B cell (primary cell): ENCODE measurements around the gene GFOD1. TPM values are rescaled to one million over a fixed set of nuclear protein-coding genes. Genes with fewer than 3 reads are reported as not detected.

Experiments
- ATAC-seq: fragments of 200-7000 bp; cut with Tn5 transposase; one replicate; pipeline ENCODE4 v1.10.0; 2021; ENCODE audit warnings: low read depth, mild to moderate bottlenecking, moderate number of reproducible peaks, moderate library complexity
- CTCF ChIA-PET: fragments of 350-600 bp; sonication (Branson Sonifier 250); formaldehyde crosslinking; loops from one replicate; lab custom pipeline; 2021; ENCODE audit warnings: antibody characterized with exemption, inconsistent platforms; lab: Charles Lee
- POLR2A ChIA-PET: fragments of 350-600 bp; sonication (Branson Sonifier 250); formaldehyde crosslinking; loops from one replicate; lab custom pipeline; 2021; ENCODE audit warnings: antibody characterized with exemption; lab: Charles Lee
- DNase-seq: peaks from one replicate; pipeline ENCODE4 v3.0.0; 2013
- H2AFZ ChIP-seq: 2 replicates; pipeline ENCODE4 v1.6.1; 2012; ENCODE audit warnings: mild to moderate bottlenecking, low read depth, low read length; ENCODE audit not compliant: insufficient read depth, poor library complexity, severe bottlenecking
- H3K27ac ChIP-seq, 2 donors: 1 replicate in 1 of 2; 2 replicates in 1 of 2; pipeline ENCODE4 v1.5.1; 2012 to 2013; ENCODE audit warnings: low read length in 2 of 2, mild to moderate bottlenecking in 2 of 2, moderate library complexity in 1 of 2
- H3K27me3 ChIP-seq, 4 experiments: fragments of 200-600 bp in 1 of 4; sonication (generic) in 1 of 4; replicated peaks in 1 of 4; 1 replicate in 2 of 4; 2 replicates in 2 of 4; pipeline versions ENCODE4 v1.6.1 to v1.7.0; 2013 to 2016; ENCODE audit warnings: low read length in 3 of 4, mild to moderate bottlenecking in 2 of 4, mixed read lengths in 1 of 4, moderate library complexity in 1 of 4; ENCODE audit not compliant: insufficient read depth in 4 of 4, control insufficient read depth in 3 of 4; ENCODE audit errors: control extremely low read depth in 1 of 4
- H3K36me3 ChIP-seq, 2 experiments: replicated peaks in 1 of 2; 1 replicate in 1 of 2; 2 replicates in 1 of 2; pipeline versions ENCODE4 v1.6.1 to v1.7.1; 2013; ENCODE audit warnings: low read length in 1 of 2; ENCODE audit not compliant: insufficient read depth in 2 of 2, control insufficient read depth in 1 of 2; ENCODE audit errors: control extremely low read depth in 1 of 2, extremely low read depth in 1 of 2
- H3K4me1 ChIP-seq, 2 donors: fragments of 200-600 bp in 1 of 2; sonication (generic) in 1 of 2; 1 replicate in 1 of 2; 2 replicates in 1 of 2; pipeline versions ENCODE4 v1.5.1 to v1.6.1; 2013 to 2017; ENCODE audit warnings: low read length in 2 of 2; ENCODE audit not compliant: control insufficient read depth in 2 of 2, insufficient read depth in 2 of 2
- H3K4me2 ChIP-seq: replicated peaks from 2 replicates; pipeline ENCODE3; 2012; ENCODE audit warnings: mild to moderate bottlenecking, low read depth, low read length; ENCODE audit not compliant: poor library complexity, severe bottlenecking
- H3K4me3 ChIP-seq, 5 experiments: fragments of 200-600 bp in 1 of 5; sonication (generic) in 1 of 5; 1 replicate in 3 of 5; 2 replicates in 2 of 5; pipeline versions ENCODE4 v1.5.1 to v1.7.0; 2011 to 2016; ENCODE audit warnings: low read length in 4 of 5, mild to moderate bottlenecking in 4 of 5, low read depth in 2 of 5, control low read depth in 1 of 5, moderate library complexity in 1 of 5; ENCODE audit not compliant: insufficient read depth in 1 of 5; ENCODE audit errors: control extremely low read depth in 1 of 5, extremely low read depth in 1 of 5
- H3K79me2 ChIP-seq: fragments of 200-600 bp; sonication (generic); one replicate; pipeline ENCODE4 v1.6.0; 2016; ENCODE audit warnings: low read length; ENCODE audit not compliant: control insufficient read depth, insufficient read depth
- H3K9ac ChIP-seq: fragments of 200-600 bp; sonication (generic); 2 replicates; pipeline ENCODE4 v1.6.1; 2017; ENCODE audit warnings: mild to moderate bottlenecking, low read length, moderate library complexity
- H3K9me3 ChIP-seq, 3 donors: one replicate each; pipeline versions ENCODE4 v1.6.1 to v1.7.1; 2013; ENCODE audit warnings: low read length in 2 of 3; ENCODE audit not compliant: control insufficient read depth in 2 of 3, insufficient read depth in 1 of 3; ENCODE audit errors: control extremely low read depth in 1 of 3
- H4K20me1 ChIP-seq: 2 replicates; pipeline ENCODE4 v1.6.0; 2012; ENCODE audit warnings: mild to moderate bottlenecking, low read length; ENCODE audit not compliant: insufficient read depth, control insufficient read depth, poor library complexity, severe bottlenecking
- H3K27ac Mint-ChIP-seq: one replicate; pipeline ENCODE4 v1.8.0; 2021; ENCODE audit warnings: mixed read lengths
- H3K27me3 Mint-ChIP-seq: one replicate; pipeline ENCODE4 v1.8.0; 2021; ENCODE audit warnings: mixed read lengths
- H3K4me1 Mint-ChIP-seq: one replicate; pipeline ENCODE4 v1.8.0; 2021; ENCODE audit warnings: mixed read lengths
- H3K4me3 Mint-ChIP-seq: one replicate; pipeline ENCODE4 v1.8.0; 2021; ENCODE audit warnings: mixed read lengths
- H3K9me3 Mint-ChIP-seq: one replicate; pipeline ENCODE4 v1.8.0; 2022; ENCODE audit warnings: mixed read lengths; ENCODE audit not compliant: insufficient read depth
- CTCF ChIP-seq: fragments of 200-600 bp; IDR thresholded peaks from one replicate; pipeline ENCODE4 v1.8.0; 2022; ENCODE audit warnings: antibody characterized with exemption, mild to moderate bottlenecking
- EZH2 ChIP-seq: IDR thresholded peaks from 2 replicates; pipeline ENCODE4 v1.6.1; 2012; ENCODE audit warnings: borderline replicate concordance, low read depth, mild to moderate bottlenecking, moderate library complexity, low read length; ENCODE audit not compliant: insufficient read depth, poor library complexity, severe bottlenecking
- WGBS: methylation state at CpG from one replicate; pipeline ENCODE4 v1.1.5; 2013; ENCODE audit warnings: missing lambda C conversion rate; ENCODE audit not compliant: insufficient coverage; 5-methylcytosine and 5-hydroxymethylcytosine counted together
- intact Hi-C: fragments of 100-400 bp; cut with micrococcal nuclease; formaldehyde crosslinking; loops from one replicate; pipeline ENCODE4 v1.10.0; 2022
- polyA plus RNA-seq: library from polyadenylated mRNA; depleted of rRNA; stranded (reverse); fragments of >200 nt; gene quantifications from 2 replicates; pipeline ENCODE4 v1.2.3, GENCODE V29; 2012
- total RNA-seq, 2 donors: library from RNA; stranded (reverse); fragments of 120-200 nt in 1 of 2; gene quantifications; 1 replicate in 1 of 2; 2 replicates in 1 of 2; pipeline versions ENCODE4 v1.2.3 to v1.2.4, GENCODE V29; 2013 to 2022

The GFOD1 gene
- total and polyA plus RNA-seq, 2 donors (not counting 1 experiment from before 2014, with no cell fraction given) = 8.3 to 42.4 TPM

GRCh38 chr6:13372688-13373487, 114.5 kb downstream of the GFOD1 start:
- Histone ChIP-seq H4K20me1 (no peaks in the 10 kb centered on the region), H3K79me2 (peaks cover 13% of the 10 kb centered on the region), H3K4me2 (no peak overlapping the region), H3K4me3 (no peak overlapping the region), H3K9me3 (no peaks in the 10 kb centered on the region), H3K27me3 (no peaks in the 10 kb centered on the region), H3K36me3 (peaks cover 0 to 2% of the 10 kb centered on the region in 2 experiments), H2AFZ (no peak overlapping the region), H3K4me1 (peaks cover 14 to 34% of the 10 kb centered on the region in 2 donors), H3K9ac (no peak overlapping the region), H3K27ac (no peak overlapping the region)
- WGBS = 84% methylated on average over 9 of the region's 9 CpGs
- ATAC-seq = no peak
- Mint-ChIP-seq H3K27me3 (no peaks in the 10 kb centered on the region), H3K4me3 (no peak overlapping the region), H3K27ac (no peak overlapping the region), H3K9me3 (no peaks in the 10 kb centered on the region), H3K4me1 (peaks cover 51% of the 10 kb centered on the region)
- intact Hi-C loops = no loop called here
- ChIA-PET CTCF (interaction anchor here (0.6 to 0.9 kb wide), 3 partner anchors 14 to 154 kb away, joined by 3 to 4 read pairs (median 3); no protein-coding TSS in a partner anchor), POLR2A (no interaction called here)
- no peak for DNase-seq
- TF ChIP-seq CTCF = no peak
- TF ChIP-seq EZH2 = no peak

GRCh38 chr6:13372076-13372475, 115.3 kb downstream of the GFOD1 start:
- peaks cover 0 to 2% of the 10 kb centered on the region in 2 experiments for H3K36me3 ChIP-seq
- POLR2A ChIA-PET = no interaction called here
- H3K4me3 ChIP-seq = no peak overlapping the region
- Mint-ChIP-seq H3K4me3 (no peak overlapping the region), H3K27ac (no peak overlapping the region), H3K9me3 (no peaks in the 10 kb centered on the region), H3K4me1 (peaks cover 48% of the 10 kb centered on the region), H3K27me3 (no peaks in the 10 kb centered on the region)
- TF ChIP-seq EZH2 (no peak), CTCF (no peak)
- peaks cover 6 to 26% of the 10 kb centered on the region in 2 donors for H3K4me1 ChIP-seq
- H2AFZ ChIP-seq = no peak overlapping the region
- no peak for ATAC-seq
- H4K20me1 ChIP-seq = no peaks in the 10 kb centered on the region
- H3K9ac ChIP-seq = no peak overlapping the region
- CTCF ChIA-PET = interaction anchor here (0.7 to 0.9 kb wide), 2 partner anchors 15 to 35 kb away, joined by 3 to 4 read pairs; no protein-coding TSS in a partner anchor
- intact Hi-C loops = no loop called here
- H3K79me2 ChIP-seq = peaks cover 19% of the 10 kb centered on the region
- WGBS = 100% methylated on average over 4 of the region's 6 CpGs
- H3K4me2 ChIP-seq = no peak overlapping the region
- H3K27ac ChIP-seq = no peak overlapping the region
- no peaks in the 10 kb centered on the region for H3K9me3 ChIP-seq
- H3K27me3 ChIP-seq = no peaks in the 10 kb centered on the region
- no peak for DNase-seq
